HG02852 (cell line): ENCODE data around the gene WNT7B.
"Not testable (repeated sequence)": the region's sequence is repeated elsewhere in the genome, so short reads cannot be mapped to it uniquely, and the experiment has no call there.

Experiments
- ATAC-seq: cut with Tn5 transposase; IDR thresholded peaks from one replicate; pipeline ENCODE4 v1.9.1; 2021; ENCODE audit warnings: mild to moderate bottlenecking, moderate library complexity; ENCODE audit not compliant: unreplicated experiment

Gene WNT7B

GRCh38 chr22:46008836-46009596, 32.1 kb upstream of the WNT7B start:
- ATAC-seq: no peak

GRCh38 chr22:46008291-46008690, 31.3 kb upstream of the WNT7B start:
- no peak for ATAC-seq

GRCh38 chr22:46007848-46008261, 30.9 kb upstream of the WNT7B start:
- no peak for ATAC-seq

- no peak for ATAC-seq
Measured at GRCh38 chr22:46007003-46007847, 30.3 kb upstream of the WNT7B start.

GRCh38 chr22:46006379-46007002, 29.5 kb upstream of the WNT7B start:
- no peak for ATAC-seq

- not testable (repeated sequence) for ATAC-seq
Measured at GRCh38 chr22:46005116-46005705, 28.2 kb upstream of the WNT7B start.

GRCh38 chr22:46004105-46004866, 27.3 kb upstream of the WNT7B start:
- no peak for ATAC-seq

- no peak for ATAC-seq
Measured at GRCh38 chr22:46003271-46004091, 26.5 kb upstream of the WNT7B start.

- ATAC-seq: no peak
Measured at GRCh38 chr22:46002757-46003270, 25.9 kb upstream of the WNT7B start.

GRCh38 chr22:46001426-46002106, 24.6 kb upstream of the WNT7B start:
- no peak for ATAC-seq

- no peak for ATAC-seq
Measured at GRCh38 chr22:46001046-46001425, 24.1 kb upstream of the WNT7B start.

- ATAC-seq: no peak
Measured at GRCh38 chr22:46000081-46001027, 23.4 kb upstream of the WNT7B start.

- no peak for ATAC-seq
Measured at GRCh38 chr22:45999379-45999971, 22.5 kb upstream of the WNT7B start.

- no peak for ATAC-seq
Measured at GRCh38 chr22:45998638-45999378, 21.8 kb upstream of the WNT7B start.

GRCh38 chr22:45997777-45998637, 21.0 kb upstream of the WNT7B start:
- ATAC-seq: no peak
